HepG2 (cell line): ENCODE measurements around the gene TMEM235. TPM values are rescaled to one million over a fixed set of nuclear protein-coding genes. Genes with fewer than 3 reads are reported as not detected.
A peak's percentile ranks its signal among the peaks of the same experiment; 100 is the strongest.

Source experiments
- ARID2 ChIP-seq: sonication (generic); formaldehyde crosslinking; IDR thresholded peaks from 2 replicates; pipeline ENCODE4 v1.8.1; 2022; ENCODE audit warnings: mild to moderate bottlenecking, missing genetic modification reagents, borderline replicate concordance
- FLYWCH1 ChIP-seq: sonication (generic); formaldehyde crosslinking; IDR thresholded peaks from 2 replicates; pipeline ENCODE4 v1.8.1; 2023; ENCODE audit warnings: mild to moderate bottlenecking, missing genetic modification reagents
- GTF3A ChIP-seq: sonication (generic); formaldehyde crosslinking; conservative IDR thresholded peaks from 2 replicates; pipeline ENCODE4 v1.4.0; 2020; ENCODE audit warnings: mild to moderate bottlenecking, missing genetic modification reagents
- KDM4B ChIP-seq: sonication (generic); formaldehyde crosslinking; IDR thresholded peaks from 2 replicates; pipeline ENCODE4 v1.4.0; 2020; ENCODE audit warnings: missing genetic modification reagents
- PHB2 ChIP-seq: fragments of 450-650 bp; IDR thresholded peaks from 2 replicates; pipeline ENCODE4 v1.6.1; 2018; ENCODE audit not compliant: partially characterized antibody
- TSC22D2 ChIP-seq: sonication (generic); formaldehyde crosslinking; IDR thresholded peaks from 2 replicates; pipeline ENCODE4 v1.5.1; 2020; ENCODE audit warnings: missing genetic modification reagents, mild to moderate bottlenecking, borderline replicate concordance
- polyA plus RNA-seq, 8 experiments: library from polyadenylated mRNA; depleted of rRNA in 3 of 8; stranded (reverse) in 7 of 8; unstranded in 1 of 8; fragments of >200 nt; fragmentation: Illumina TruSeq in 4 of 8; extraction: Trizol in 4 of 8; gene quantifications; 2 replicates each; pipeline versions ENCODE4 v1.2.1 to v1.2.3, GENCODE V29; 2011 to 2016; ENCODE audit warnings: low read depth in 4 of 8, missing spikeins in 1 of 8, mixed read lengths in 1 of 8; ENCODE audit not compliant: insufficient read depth in 1 of 8
- total RNA-seq, 5 experiments: library from RNA; depleted of rRNA; stranded (reverse); fragments of >200 nt; fragmentation: Illumina TruSeq; extraction: Trizol; gene quantifications; 2 replicates each; pipeline ENCODE4 v1.2.3, GENCODE V29; 2016; ENCODE audit warnings: low read depth in 1 of 5
- TF ChIP-seq, protein P1 (sequence below): sonication (generic); formaldehyde crosslinking; IDR thresholded peaks from 2 replicates; pipeline ENCODE4 v1.8.0; 2022; ENCODE audit warnings: mild to moderate bottlenecking, missing genetic modification reagents, moderate library complexity
- TF ChIP-seq, protein P2 (sequence below): sonication (generic); formaldehyde crosslinking; IDR thresholded peaks from 2 replicates; pipeline ENCODE4 v1.5.0; 2020; ENCODE audit warnings: missing genetic modification reagents
- TF ChIP-seq, protein P3 (sequence below): sonication (generic); formaldehyde crosslinking; IDR thresholded peaks from 2 replicates; pipeline ENCODE4 v1.4.0; 2020; ENCODE audit warnings: missing genetic modification reagents
- TF ChIP-seq, protein P4 (sequence below): sonication (generic); formaldehyde crosslinking; IDR thresholded peaks from 2 replicates; pipeline ENCODE4 v1.5.0; 2020; ENCODE audit warnings: missing genetic modification reagents, mild to moderate bottlenecking, borderline replicate concordance
- TF ChIP-seq, protein P5 (sequence below), 2 experiments: fragments of 450-650 bp in 1 of 2; sonication (generic) in 1 of 2; formaldehyde crosslinking in 1 of 2; IDR thresholded peaks; 2 replicates each; pipeline versions ENCODE4 v1.6.1 to v1.8.0; 2016 to 2022; ENCODE audit warnings: antibody characterized with exemption in 1 of 2, mild to moderate bottlenecking in 1 of 2, missing genetic modification reagents in 1 of 2
- TF ChIP-seq, protein P6 (sequence below): sonication (generic); formaldehyde crosslinking; IDR thresholded peaks from 2 replicates; pipeline ENCODE4 v1.8.1; 2023; ENCODE audit warnings: mild to moderate bottlenecking, missing genetic modification reagents, borderline replicate concordance

The TMEM235 gene
- total and polyA plus RNA-seq, 2 of the 13 experiments (the other 11 are each of a cell fraction or from before 2014, with no cell fraction given), result not detected

DNA sequence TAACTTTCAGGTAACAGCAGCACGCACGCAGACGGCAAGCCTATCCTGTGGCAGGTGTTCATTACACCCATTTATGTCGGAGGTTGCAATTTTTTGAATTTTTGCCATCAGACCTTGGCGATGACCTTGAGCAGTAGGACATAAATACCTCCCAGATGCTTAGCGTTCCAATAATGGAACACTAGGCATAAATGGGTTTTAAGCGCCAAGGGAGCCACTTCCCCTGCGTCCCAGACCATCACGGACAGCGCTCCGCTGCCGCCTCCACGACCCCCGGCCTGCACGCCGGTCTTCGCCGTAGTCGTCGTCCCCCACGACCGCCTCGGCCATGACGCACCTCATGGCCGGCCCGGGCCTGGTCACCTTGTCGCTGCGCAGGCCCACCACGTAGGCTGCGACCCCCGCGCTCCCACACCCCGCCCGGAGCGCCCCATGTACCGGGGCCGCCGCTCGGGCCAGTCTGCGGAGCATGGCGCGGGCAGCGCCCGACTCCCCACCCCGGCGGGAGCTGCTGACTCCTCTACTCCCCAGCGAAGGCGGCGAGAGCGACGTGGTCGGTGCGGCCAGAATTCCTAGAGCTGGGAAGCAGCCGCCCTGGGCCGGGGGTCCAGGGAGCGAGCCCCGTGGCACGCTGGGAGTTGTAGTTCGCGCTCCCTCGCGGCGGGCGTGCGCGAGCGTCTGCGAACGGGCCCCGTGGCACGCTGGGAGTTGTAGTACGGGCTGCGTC, 22.7 kb downstream of the TMEM235 start (continued):
- TF ChIP-seq, protein P1, sequence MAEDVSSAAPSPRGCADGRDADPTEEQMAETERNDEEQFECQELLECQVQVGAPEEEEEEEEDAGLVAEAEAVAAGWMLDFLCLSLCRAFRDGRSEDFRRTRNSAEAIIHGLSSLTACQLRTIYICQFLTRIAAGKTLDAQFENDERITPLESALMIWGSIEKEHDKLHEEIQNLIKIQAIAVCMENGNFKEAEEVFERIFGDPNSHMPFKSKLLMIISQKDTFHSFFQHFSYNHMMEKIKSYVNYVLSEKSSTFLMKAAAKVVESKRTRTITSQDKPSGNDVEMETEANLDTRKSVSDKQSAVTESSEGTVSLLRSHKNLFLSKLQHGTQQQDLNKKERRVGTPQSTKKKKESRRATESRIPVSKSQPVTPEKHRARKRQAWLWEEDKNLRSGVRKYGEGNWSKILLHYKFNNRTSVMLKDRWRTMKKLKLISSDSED (CRISPR knock-in tag), result peak; percentile 91; the same call in 1 of the 2 replicates
- TF ChIP-seq, protein P2, sequence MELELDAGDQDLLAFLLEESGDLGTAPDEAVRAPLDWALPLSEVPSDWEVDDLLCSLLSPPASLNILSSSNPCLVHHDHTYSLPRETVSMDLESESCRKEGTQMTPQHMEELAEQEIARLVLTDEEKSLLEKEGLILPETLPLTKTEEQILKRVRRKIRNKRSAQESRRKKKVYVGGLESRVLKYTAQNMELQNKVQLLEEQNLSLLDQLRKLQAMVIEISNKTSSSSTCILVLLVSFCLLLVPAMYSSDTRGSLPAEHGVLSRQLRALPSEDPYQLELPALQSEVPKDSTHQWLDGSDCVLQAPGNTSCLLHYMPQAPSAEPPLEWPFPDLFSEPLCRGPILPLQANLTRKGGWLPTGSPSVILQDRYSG (CRISPR knock-in tag), result peak; percentile 76; the same call in 1 of the 2 replicates
- peak; percentile 85; the same call in 1 of the 2 replicates for TF ChIP-seq ARID2
- TF ChIP-seq TSC22D2 (CRISPR knock-in tag), result peak; percentile 93
- TF ChIP-seq FLYWCH1 (CRISPR knock-in tag), result 0 out of 2 replicates have a peak, but pooled peaks have one; percentile 48
- TF ChIP-seq, protein P3, sequence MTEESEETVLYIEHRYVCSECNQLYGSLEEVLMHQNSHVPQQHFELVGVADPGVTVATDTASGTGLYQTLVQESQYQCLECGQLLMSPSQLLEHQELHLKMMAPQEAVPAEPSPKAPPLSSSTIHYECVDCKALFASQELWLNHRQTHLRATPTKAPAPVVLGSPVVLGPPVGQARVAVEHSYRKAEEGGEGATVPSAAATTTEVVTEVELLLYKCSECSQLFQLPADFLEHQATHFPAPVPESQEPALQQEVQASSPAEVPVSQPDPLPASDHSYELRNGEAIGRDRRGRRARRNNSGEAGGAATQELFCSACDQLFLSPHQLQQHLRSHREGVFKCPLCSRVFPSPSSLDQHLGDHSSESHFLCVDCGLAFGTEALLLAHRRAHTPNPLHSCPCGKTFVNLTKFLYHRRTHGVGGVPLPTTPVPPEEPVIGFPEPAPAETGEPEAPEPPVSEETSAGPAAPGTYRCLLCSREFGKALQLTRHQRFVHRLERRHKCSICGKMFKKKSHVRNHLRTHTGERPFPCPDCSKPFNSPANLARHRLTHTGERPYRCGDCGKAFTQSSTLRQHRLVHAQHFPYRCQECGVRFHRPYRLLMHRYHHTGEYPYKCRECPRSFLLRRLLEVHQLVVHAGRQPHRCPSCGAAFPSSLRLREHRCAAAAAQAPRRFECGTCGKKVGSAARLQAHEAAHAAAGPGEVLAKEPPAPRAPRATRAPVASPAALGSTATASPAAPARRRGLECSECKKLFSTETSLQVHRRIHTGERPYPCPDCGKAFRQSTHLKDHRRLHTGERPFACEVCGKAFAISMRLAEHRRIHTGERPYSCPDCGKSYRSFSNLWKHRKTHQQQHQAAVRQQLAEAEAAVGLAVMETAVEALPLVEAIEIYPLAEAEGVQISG, result peak; percentile 94
- no peak; the same call in 1 of the 2 replicates for TF ChIP-seq GTF3A
- TF ChIP-seq, protein P4, sequence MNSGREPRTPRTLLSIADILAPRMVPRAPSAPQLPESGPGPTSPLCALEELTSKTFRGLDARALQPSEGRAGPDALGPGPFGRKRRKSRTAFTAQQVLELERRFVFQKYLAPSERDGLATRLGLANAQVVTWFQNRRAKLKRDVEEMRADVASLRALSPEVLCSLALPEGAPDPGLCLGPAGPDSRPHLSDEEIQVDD (CRISPR knock-in tag), result 0 out of 2 replicates have a peak, but pooled peaks have one; percentile 77
- TF ChIP-seq PHB2, result no peak
- TF ChIP-seq, protein P5, sequence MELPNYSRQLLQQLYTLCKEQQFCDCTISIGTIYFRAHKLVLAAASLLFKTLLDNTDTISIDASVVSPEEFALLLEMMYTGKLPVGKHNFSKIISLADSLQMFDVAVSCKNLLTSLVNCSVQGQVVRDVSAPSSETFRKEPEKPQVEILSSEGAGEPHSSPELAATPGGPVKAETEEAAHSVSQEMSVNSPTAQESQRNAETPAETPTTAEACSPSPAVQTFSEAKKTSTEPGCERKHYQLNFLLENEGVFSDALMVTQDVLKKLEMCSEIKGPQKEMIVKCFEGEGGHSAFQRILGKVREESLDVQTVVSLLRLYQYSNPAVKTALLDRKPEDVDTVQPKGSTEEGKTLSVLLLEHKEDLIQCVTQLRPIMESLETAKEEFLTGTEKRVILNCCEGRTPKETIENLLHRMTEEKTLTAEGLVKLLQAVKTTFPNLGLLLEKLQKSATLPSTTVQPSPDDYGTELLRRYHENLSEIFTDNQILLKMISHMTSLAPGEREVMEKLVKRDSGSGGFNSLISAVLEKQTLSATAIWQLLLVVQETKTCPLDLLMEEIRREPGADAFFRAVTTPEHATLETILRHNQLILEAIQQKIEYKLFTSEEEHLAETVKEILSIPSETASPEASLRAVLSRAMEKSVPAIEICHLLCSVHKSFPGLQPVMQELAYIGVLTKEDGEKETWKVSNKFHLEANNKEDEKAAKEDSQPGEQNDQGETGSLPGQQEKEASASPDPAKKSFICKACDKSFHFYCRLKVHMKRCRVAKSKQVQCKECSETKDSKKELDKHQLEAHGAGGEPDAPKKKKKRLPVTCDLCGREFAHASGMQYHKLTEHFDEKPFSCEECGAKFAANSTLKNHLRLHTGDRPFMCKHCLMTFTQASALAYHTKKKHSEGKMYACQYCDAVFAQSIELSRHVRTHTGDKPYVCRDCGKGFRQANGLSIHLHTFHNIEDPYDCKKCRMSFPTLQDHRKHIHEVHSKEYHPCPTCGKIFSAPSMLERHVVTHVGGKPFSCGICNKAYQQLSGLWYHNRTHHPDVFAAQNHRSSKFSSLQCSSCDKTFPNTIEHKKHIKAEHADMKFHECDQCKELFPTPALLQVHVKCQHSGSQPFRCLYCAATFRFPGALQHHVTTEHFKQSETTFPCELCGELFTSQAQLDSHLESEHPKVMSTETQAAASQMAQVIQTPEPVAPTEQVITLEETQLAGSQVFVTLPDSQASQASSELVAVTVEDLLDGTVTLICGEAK (IDR thresholded peaks at IDR 0.05), result no peak
- TF ChIP-seq, protein P5 (CRISPR knock-in tag; IDR thresholded peaks at IDR 0.05), result peak; percentile 93
- peak; percentile 37; the same call in 1 of the 2 replicates for TF ChIP-seq KDM4B (CRISPR knock-in tag)
- TF ChIP-seq, protein P6, sequence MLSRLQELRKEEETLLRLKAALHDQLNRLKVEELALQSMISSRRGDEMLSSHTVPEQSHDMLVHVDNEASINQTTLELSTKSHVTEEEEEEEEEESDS (CRISPR knock-in tag), result no peak
